GM12875 (cell line): Measurements from ENCODE around the gene TEX261.

ENCODE experiments used
- H3K4me3 ChIP-seq: one replicate; pipeline ENCODE4 v1.5.1; 2011; ENCODE audit warnings: low read depth, low read length, control low read depth
- TF ChIP-seq, protein P1 (sequence below): IDR thresholded peaks from 2 replicates; pipeline ENCODE4 v1.5.1; 2011; ENCODE audit warnings: low read depth, mild to moderate bottlenecking, control low read depth, inconsistent platforms, low read length, moderate library complexity, borderline replicate concordance; ENCODE audit not compliant: insufficient read depth

The TEX261 gene

DNA sequence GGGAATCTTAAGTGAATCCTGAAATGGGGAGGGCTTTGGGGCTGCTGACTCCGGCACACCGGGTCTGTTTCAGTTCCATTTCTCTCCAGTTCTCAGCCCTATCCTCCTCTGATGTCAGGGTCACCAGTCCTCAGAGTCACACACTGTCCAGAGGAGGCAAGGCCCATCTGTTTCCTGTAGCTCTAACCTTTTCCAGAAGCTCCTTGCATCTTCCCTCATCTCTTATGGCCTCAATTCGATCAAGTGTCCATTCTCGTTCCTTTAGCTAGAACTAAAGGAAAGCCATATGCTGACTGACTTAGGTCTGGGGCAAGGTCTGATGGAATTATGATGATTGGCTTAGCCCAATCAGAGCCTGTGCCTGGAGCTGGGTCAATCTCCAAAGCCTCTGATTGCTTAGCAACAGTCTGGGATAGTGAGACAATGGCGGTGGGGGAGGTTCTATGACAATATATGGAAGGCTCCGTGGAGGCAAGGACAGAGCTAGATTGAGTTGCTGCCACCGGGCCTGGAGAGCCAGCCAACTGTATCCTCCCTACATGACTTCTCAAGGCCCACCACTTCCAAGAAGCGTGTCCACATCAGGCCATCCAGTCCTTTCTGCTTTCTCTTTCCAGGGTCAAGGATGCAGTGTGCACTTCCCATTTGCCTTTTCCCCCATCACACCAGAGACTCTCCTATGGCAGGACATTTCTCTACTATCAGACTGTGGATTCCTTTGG lies 11.0 kb downstream of the TEX261 start:
- TF ChIP-seq, protein P1, sequence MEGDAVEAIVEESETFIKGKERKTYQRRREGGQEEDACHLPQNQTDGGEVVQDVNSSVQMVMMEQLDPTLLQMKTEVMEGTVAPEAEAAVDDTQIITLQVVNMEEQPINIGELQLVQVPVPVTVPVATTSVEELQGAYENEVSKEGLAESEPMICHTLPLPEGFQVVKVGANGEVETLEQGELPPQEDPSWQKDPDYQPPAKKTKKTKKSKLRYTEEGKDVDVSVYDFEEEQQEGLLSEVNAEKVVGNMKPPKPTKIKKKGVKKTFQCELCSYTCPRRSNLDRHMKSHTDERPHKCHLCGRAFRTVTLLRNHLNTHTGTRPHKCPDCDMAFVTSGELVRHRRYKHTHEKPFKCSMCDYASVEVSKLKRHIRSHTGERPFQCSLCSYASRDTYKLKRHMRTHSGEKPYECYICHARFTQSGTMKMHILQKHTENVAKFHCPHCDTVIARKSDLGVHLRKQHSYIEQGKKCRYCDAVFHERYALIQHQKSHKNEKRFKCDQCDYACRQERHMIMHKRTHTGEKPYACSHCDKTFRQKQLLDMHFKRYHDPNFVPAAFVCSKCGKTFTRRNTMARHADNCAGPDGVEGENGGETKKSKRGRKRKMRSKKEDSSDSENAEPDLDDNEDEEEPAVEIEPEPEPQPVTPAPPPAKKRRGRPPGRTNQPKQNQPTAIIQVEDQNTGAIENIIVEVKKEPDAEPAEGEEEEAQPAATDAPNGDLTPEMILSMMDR = no peak
- H3K4me3 ChIP-seq = no peak overlapping the region

DNA sequence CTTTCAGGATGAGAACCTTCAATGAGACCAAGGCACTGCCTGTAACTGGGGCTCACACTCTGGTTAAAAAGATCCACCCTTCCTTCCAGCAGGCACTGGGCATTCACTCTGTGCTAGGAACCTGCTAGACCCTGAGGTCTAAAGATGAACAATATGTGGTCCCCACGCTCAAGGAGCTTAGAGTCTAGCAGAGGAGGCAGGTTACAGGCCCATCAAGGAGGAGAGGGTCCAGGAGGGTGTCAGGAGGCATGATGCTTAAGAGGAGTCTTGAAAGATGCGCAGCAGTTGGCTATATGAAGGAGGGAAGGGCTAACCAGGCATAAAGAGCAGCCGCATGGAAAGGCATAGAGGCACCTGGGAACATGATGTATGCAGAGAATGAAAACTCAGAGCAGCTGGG lies 11.7 kb downstream of the TEX261 start:
- TF ChIP-seq, protein P1 = no peak
- H3K4me3 ChIP-seq = no peak overlapping the region

DNA sequence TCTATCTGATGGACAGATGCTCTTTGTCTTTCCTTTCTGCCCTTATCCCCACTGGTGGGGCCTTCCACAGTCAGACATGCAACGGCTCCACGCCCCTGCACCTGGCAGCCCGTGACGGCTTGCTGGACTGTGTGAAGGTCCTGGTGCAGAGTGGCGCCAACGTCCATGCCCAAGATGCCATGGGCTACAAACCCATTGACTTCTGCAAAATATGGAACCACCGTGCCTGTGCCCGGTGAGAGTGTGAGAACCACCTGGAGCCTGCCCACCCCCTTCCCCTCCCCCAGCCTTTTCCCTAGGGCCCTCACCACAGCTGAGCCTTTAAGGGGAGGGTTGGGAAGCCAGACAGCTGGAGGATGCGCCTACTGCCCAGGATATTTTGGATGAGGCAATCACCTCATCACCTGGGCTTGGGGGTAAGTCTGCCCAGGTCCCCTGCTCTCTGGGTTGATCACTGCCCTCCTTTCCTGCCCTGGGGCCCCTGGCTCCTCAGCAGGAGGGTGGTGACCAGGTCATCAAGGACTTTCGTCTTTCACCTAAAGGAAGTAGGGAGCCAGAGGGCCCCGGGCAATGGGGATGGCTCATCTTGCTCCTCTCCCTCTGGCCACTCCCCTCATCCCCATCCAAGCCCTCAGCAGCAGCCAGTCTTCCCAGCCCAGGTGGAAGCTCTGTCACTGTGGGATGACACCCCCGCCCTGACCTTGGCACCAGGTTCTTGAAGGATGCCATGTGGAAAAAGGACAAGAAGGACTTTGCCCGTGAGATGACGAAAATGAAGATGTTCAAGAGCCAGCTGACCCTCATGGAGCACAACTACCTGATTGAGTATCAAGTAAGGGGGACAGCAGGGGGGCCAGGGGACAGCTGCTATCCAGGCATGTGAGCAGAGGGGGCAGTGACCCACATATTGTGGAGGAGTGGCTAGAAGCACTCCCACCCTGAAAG lies 12.5 kb downstream of the TEX261 start:
- TF ChIP-seq, protein P1 = no peak
- no peak overlapping the region for H3K4me3 ChIP-seq

DNA sequence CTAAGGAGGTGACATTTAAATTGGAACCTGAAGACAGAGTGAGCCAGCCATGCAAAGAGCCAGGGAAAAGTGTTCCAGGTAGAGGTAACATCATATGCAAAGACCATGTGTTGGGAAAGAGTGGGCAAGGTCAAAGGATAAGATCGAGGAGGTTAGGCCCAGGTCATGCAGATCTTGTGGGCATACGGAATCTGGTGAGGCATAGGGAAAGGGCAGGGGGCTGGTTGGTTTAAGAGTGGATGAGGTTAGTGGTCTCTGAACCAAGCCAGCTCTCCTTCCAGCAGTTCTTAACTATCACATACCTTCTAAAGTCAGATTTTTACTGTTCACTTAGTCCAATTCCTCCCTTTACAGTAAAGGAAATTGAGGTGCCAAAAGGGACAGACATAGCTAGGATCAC lies 13.3 kb downstream of the TEX261 start:
- H3K4me3 ChIP-seq = no peak overlapping the region
- TF ChIP-seq, protein P1 = no peak

DNA sequence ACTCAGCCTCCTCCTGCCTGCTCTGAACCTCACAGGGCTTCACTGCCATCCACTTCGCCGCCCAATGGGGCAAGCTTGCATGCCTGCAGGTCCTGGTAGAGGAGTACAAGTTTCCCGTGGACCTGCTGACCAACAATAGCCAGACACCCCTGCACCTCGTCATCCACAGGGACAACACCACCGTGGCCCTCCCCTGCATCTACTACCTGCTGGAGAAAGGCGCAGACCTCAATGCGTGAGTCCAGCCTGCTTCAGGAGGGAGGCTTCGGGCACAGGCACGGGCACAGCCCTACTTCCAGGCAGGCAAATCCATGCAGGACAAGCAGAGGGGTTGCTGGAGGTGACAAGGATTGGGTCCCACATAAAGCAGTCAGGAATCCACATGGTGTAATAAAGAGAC lies 15.0 kb downstream of the TEX261 start:
- no peak overlapping the region for H3K4me3 ChIP-seq
- TF ChIP-seq, protein P1 = no peak

DNA sequence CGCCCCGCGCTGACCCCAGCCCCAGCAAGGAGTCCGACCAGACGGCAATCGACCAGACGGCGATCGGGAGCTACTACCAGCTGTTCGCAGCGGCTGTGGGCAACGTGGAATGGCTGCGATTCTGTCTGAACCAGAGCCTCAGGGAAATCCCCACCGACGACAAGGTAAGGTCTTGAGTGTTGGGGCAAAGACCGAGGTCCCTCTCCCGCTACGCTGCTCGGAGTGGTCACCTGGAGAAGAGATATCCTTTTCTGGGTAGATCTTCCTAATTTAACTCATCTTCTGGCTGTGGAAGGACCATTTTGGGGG lies 15.5 kb downstream of the TEX261 start:
- H3K4me3 ChIP-seq = no peak overlapping the region
- TF ChIP-seq, protein P1 = no peak
